Muscle layer of colon (tissue), 2 donors: ENCODE results near the gene BHMT2.

Source experiments
- H3K27ac ChIP-seq: one replicate; pipeline ENCODE4 v1.7.0; 2013; ENCODE audit warnings: low read depth, mild to moderate bottlenecking, low read length, moderate library complexity
- H3K27me3 ChIP-seq, 2 donors: one replicate each; pipeline ENCODE4 v1.7.0; 2013; ENCODE audit warnings: low read length in 2 of 2, mild to moderate bottlenecking in 2 of 2; ENCODE audit not compliant: insufficient read depth in 2 of 2, control insufficient read depth in 1 of 2
- H3K36me3 ChIP-seq: one replicate; pipeline ENCODE4 v1.7.0; 2013; ENCODE audit warnings: mild to moderate bottlenecking, low read length; ENCODE audit not compliant: insufficient read depth
- H3K4me1 ChIP-seq: one replicate; pipeline ENCODE4 v1.7.0; 2013; ENCODE audit warnings: mild to moderate bottlenecking, low read length; ENCODE audit not compliant: insufficient read depth
- H3K4me3 ChIP-seq, 2 donors: one replicate each; pipeline ENCODE4 v1.7.0; 2013; ENCODE audit warnings: low read length in 2 of 2, low read depth in 1 of 2, mild to moderate bottlenecking in 1 of 2, moderate library complexity in 1 of 2
- H3K9ac ChIP-seq: one replicate; pipeline ENCODE4 v1.7.0; 2013; ENCODE audit warnings: low read length
- H3K9me3 ChIP-seq: one replicate; pipeline ENCODE4 v1.7.0; 2013; ENCODE audit warnings: mild to moderate bottlenecking, low read length
- donor health status: abdominal sarcoma.
- donor health status: Adenocarcinoma of cecum.

Gene BHMT2

DNA sequence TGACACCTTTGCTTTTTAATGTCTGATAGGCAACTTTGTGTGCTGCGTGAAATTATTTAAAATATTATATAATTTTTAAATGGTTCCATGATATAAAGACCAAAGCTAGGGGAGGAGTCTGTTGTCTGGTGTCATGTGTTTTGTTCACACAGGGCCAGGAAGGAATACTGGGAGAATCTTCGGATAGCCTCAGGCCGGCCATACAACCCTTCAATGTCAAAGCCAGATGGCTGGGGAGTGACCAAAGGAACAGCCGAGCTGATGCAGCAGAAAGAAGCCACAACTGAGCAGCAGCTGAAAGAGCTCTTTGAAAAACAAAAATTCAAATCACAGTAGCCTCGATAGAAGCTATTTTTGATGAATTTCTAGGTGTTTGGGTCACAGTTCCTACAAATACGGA is 61.2 kb downstream of the BHMT2 start:
- H3K27ac ChIP-seq = no peak overlapping the region
- H3K36me3 ChIP-seq = no peaks in the 10 kb centered on the region
- no peaks in the 10 kb centered on the region for H3K9me3 ChIP-seq
- no peak overlapping the region for H3K4me3 ChIP-seq
- H3K4me1 ChIP-seq = peaks cover 23% of the 10 kb centered on the region
- no peak overlapping the region for H3K9ac ChIP-seq
- no peaks in the 10 kb centered on the region for H3K27me3 ChIP-seq

DNA sequence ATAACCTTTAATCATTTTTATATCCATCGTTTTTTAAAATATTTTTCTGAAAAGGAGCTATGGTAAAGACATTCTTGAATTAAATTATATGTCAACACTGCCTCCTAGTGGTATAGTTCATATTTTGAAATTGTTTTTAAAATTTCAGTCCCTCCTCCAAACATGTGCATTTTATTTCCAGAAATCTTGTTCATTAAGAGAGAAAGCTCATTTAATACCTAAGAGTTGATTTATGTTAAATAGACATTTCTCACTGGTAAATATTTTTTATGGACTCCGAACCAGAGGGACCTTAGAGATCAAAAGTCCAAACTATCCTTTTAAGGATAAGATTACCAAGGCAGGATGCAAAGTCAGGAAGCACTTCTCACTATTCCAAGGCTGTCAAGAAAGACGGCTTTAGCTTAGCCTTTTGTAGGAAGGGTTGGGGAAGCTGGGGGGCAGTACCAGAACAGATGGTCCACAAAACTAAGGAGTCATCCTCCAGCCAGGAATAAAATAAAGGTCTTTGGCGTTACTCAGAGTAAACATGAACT is 63.6 kb downstream of the BHMT2 start:
- H3K27ac ChIP-seq = peak overlapping the region; percentile 86
- no peaks in the 10 kb centered on the region for H3K9me3 ChIP-seq
- peak overlapping the region; percentile 33 to 54 for H3K4me3 ChIP-seq
- peaks cover 23% of the 10 kb centered on the region for H3K4me1 ChIP-seq
- no peaks in the 10 kb centered on the region for H3K36me3 ChIP-seq
- H3K9ac ChIP-seq = peak overlapping the region; percentile 58
- H3K27me3 ChIP-seq = no peaks in the 10 kb centered on the region

DNA sequence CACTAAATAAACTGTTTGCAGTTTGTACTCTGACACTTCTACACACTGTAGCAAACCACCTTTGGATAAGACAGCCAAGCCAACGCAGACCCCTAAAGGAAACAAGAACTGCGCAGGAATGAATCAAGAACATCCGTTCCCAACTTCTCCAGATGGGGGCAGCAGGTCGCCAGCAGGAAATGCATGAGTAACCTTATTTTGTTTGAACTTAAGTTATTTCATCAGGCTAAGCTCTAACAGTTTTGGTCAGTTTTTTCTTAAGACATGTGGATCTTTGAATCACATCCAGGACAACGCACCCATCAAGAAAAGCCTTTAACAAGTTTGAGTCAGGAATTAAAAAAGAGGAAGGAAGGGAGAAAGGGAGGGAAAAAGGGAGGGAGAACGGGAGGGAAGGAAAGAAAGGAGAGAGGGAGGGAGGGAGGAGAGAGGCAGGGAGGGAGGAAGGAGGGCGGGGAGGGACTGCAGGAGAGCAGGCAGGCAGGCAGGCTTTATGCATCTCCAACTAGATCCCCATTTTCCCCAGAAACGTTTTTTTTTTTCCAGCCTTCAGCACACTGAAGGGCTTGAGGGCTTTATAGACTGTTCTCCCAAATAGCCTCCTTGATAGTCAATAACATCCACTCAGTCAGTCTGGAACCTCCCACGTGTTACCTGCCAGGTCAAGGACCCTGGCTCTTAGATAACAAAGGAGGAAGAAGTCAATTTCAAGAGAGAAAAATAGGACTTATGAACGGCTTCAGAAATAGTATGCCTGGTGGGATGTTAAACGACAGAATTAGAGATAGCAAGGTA is 64.3 kb downstream of the BHMT2 start:
- H3K4me3 ChIP-seq = peak overlapping the region; percentile 33 to 54
- peak overlapping the region; percentile 58 for H3K9ac ChIP-seq

DNA sequence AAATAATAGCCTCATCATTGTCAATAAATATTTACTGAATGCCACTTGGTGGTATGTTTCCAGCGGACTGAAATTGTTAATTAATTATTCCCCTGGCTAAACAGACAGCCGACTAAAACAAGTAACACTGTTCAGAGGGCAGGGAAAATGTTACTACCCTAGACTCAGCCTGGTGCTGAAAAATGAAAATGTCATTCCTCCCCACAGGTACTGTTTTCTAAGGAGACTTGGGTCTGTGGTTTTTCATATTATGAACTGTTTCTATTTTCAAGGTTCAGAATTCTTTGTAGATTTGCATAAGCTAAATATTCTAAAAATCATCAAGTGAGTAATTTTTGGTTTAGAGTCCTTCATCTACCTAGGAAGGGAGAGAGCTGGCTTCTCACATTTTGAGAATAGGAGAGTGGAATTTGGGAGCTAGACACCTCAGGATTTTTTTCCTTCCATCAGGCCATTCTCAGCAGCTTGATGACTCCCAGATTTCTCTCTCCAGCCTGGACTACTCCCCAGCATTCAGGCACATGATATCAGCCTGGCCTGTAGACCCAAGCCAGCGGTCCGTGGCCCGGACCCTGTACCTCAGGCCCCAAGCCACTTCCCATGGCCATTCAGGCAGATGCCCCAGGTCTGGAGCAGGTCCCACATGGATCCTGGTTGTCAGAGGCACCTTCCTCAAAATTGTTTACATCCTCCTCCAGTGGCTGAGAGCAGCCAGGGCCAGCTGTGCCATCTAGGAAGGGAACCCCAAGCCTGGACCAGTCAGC is 66.4 kb downstream of the BHMT2 start:
- H3K9me3 ChIP-seq = no peaks in the 10 kb centered on the region
- no peaks in the 10 kb centered on the region for H3K27me3 ChIP-seq
- H3K4me1 ChIP-seq = peaks cover 10% of the 10 kb centered on the region
- H3K9ac ChIP-seq = no peak overlapping the region
- H3K4me3 ChIP-seq = no peak overlapping the region
- H3K36me3 ChIP-seq = no peaks in the 10 kb centered on the region
- no peak overlapping the region for H3K27ac ChIP-seq

More for the DNA sequence above, 64.3 kb downstream of the BHMT2 start:
- Histone ChIP-seq H3K4me1 (peaks cover 19% of the 10 kb centered on the region), H3K27ac (peak overlapping the region; percentile 86), H3K36me3 (no peaks in the 10 kb centered on the region), H3K27me3 (no peaks in the 10 kb centered on the region), H3K9me3 (no peaks in the 10 kb centered on the region)

DNA sequence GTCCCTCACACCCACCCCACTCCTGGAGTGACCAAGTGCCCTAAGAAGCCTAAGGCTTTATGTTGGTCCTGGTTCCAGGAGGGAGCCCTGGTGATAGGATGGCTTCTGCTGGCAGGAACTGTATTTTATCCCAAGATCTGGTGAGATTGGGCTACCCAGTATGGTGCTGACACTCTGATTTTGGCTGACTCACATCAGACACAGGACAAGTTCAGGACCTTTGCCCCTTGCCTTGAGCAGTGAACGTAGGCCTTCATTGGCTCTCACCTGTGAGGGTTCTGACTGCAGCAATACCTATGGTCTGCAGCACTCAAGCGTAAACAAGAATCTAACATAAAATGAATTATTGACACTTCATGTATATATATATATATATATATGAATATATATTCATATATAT is 67.1 kb downstream of the BHMT2 start:
- Histone ChIP-seq H3K4me1 (peaks cover 10% of the 10 kb centered on the region), H3K9me3 (no peaks in the 10 kb centered on the region), H3K9ac (no peak overlapping the region), H3K4me3 (no peak overlapping the region), H3K27me3 (no peaks in the 10 kb centered on the region), H3K27ac (no peak overlapping the region), H3K36me3 (no peaks in the 10 kb centered on the region)
